ENCODE results near the gene DUSP22. TPM values are rescaled to one million over a fixed set of nuclear protein-coding genes. Genes with fewer than 3 reads are reported as not detected.

The DUSP22 gene
- total RNA-seq: 20.0 and 25.1 TPM in 2 replicates

GRCh38 chr6:291697-292505 lies at the start of gene DUSP22:
Gene DUSP22, plus strand, starts transcription at chr6:292487. Its CDS starts 53 bp downstream, at chr6:292540.

GRCh38 chr6:391559-392440 lies 99.5 kb downstream of the DUSP22 start, which contains the start of gene IRF4:
Gene IRF4, plus strand, starts transcription at chr6:391752. Its CDS starts 1,401 bp downstream, at chr6:393153.

Other genes starting within 250 kb of the DUSP22 start
- gene IRF4, start 99.3 kb downstream of the DUSP22 start, total RNA-seq: 0.16 TPM in 1 of 2 replicates, not detected in the other

Data from hair follicle dermal papilla cell (primary cell).